ENCODE data around the gene ASCL2. TPM values are rescaled to one million over a fixed set of nuclear protein-coding genes. Genes with fewer than 3 reads are reported as not detected.

The ASCL2 gene
- total RNA-seq, 2 experiments from 2014 or later = 2.7 to 3.4 TPM

- no peak for DNase-seq
- no peaks in the 10 kb centered on the region for H3K9me3 Mint-ChIP-seq
- intact Hi-C loops (cut with micrococcal nuclease) = no loop called here
- H3K27ac Mint-ChIP-seq = no peak overlapping the region
- POLR2A ChIA-PET = no interaction called here
- H3K36me3 Mint-ChIP-seq (ENCODE audit: low read depth) = no peaks in the 10 kb centered on the region
- ATAC-seq = no peak
- H3K4me1 Mint-ChIP-seq (ENCODE audit: low read depth) = peaks cover 20% of the 10 kb centered on the region
- CTCF ChIA-PET = interaction anchor here (0.8 to 1.8 kb wide), 5 partner anchors 11 to 126 kb away, joined by 3 to 9 read pairs (median 3); no protein-coding TSS in a partner anchor
- H3K4me3 Mint-ChIP-seq = no peak overlapping the region
- TF ChIP-seq CTCF (IDR thresholded peaks at IDR 0.05) = no peak
- H3K27me3 Mint-ChIP-seq = no peaks in the 10 kb centered on the region
Observed at GRCh38 chr11:2293984-2294925, 23.9 kb upstream of the ASCL2 start.

- DNase-seq (no peak), ATAC-seq (no peak)
- Mint-ChIP-seq H3K4me3 (no peak overlapping the region), H3K4me1 (ENCODE audit: low read depth) (peaks cover 19% of the 10 kb centered on the region), H3K9me3 (no peaks in the 10 kb centered on the region), H3K27me3 (no peaks in the 10 kb centered on the region), H3K27ac (no peak overlapping the region), H3K36me3 (ENCODE audit: low read depth) (no peaks in the 10 kb centered on the region)
- CTCF ChIA-PET = no interaction called here
- POLR2A ChIA-PET = no interaction called here
- intact Hi-C loops (cut with micrococcal nuclease) = no loop called here
- no peak for TF ChIP-seq CTCF (IDR thresholded peaks at IDR 0.05)
Observed at GRCh38 chr11:2293531-2293971, 23.2 kb upstream of the ASCL2 start.

GRCh38 chr11:2290351-2290841 lies 20.0 kb upstream of the ASCL2 start:
- Mint-ChIP-seq H3K36me3 (ENCODE audit: low read depth) (no peaks in the 10 kb centered on the region), H3K27ac (no peak overlapping the region), H3K4me1 (ENCODE audit: low read depth) (peaks cover 16% of the 10 kb centered on the region), H3K27me3 (no peaks in the 10 kb centered on the region), H3K9me3 (no peaks in the 10 kb centered on the region), H3K4me3 (no peak overlapping the region)
- no peak for DNase-seq
- ATAC-seq = no peak
- intact Hi-C loops (cut with micrococcal nuclease) = no loop called here
- POLR2A ChIA-PET = no interaction called here
- TF ChIP-seq CTCF (IDR thresholded peaks at IDR 0.05) = no peak
- CTCF ChIA-PET = no interaction called here

GRCh38 chr11:2289859-2290258 lies 19.5 kb upstream of the ASCL2 start:
- Mint-ChIP-seq H3K36me3 (ENCODE audit: low read depth) (no peaks in the 10 kb centered on the region), H3K4me3 (no peak overlapping the region), H3K27me3 (no peaks in the 10 kb centered on the region), H3K4me1 (ENCODE audit: low read depth) (peaks cover 15% of the 10 kb centered on the region), H3K27ac (no peak overlapping the region), H3K9me3 (no peaks in the 10 kb centered on the region)
- intact Hi-C loops (cut with micrococcal nuclease) = no loop called here
- ChIA-PET CTCF (interaction anchor here (1.1 to 4.0 kb wide), 2 partner anchors 95 to 131 kb away, joined by 3 to 15 read pairs; no protein-coding TSS in a partner anchor), POLR2A (no interaction called here)
- DNase-seq (no peak), ATAC-seq (no peak)
- no peak for TF ChIP-seq CTCF (IDR thresholded peaks at IDR 0.05)

GRCh38 chr11:2289350-2289749 lies 19.0 kb upstream of the ASCL2 start:
- DNase-seq (no peak), ATAC-seq (no peak)
- H3K4me3 Mint-ChIP-seq = no peak overlapping the region
- intact Hi-C loops (cut with micrococcal nuclease) = no loop called here
- H3K27me3 Mint-ChIP-seq = no peaks in the 10 kb centered on the region
- no peaks in the 10 kb centered on the region for H3K36me3 Mint-ChIP-seq (ENCODE audit: low read depth)
- H3K9me3 Mint-ChIP-seq = no peaks in the 10 kb centered on the region
- POLR2A ChIA-PET = no interaction called here
- peaks cover 10% of the 10 kb centered on the region for H3K4me1 Mint-ChIP-seq (ENCODE audit: low read depth)
- CTCF ChIA-PET = interaction anchor here (1.1 to 4.0 kb wide), 2 partner anchors 95 to 131 kb away, joined by 3 to 15 read pairs; no protein-coding TSS in a partner anchor
- no peak overlapping the region for H3K27ac Mint-ChIP-seq
- no peak for TF ChIP-seq CTCF (IDR thresholded peaks at IDR 0.05)

All from activated CD8-positive, alpha-beta T cell treated with anti-CD3 and anti-CD28 coated beads for 36 hours (primary cell).